ENCODE results near the gene SEPTIN2. TPM values are rescaled to one million over a fixed set of nuclear protein-coding genes. Genes with fewer than 3 reads are reported as not detected.

Gene SEPTIN2
- total RNA-seq, 4 donors from 2014 or later: 311 to 585 (median 373) TPM

DNA sequence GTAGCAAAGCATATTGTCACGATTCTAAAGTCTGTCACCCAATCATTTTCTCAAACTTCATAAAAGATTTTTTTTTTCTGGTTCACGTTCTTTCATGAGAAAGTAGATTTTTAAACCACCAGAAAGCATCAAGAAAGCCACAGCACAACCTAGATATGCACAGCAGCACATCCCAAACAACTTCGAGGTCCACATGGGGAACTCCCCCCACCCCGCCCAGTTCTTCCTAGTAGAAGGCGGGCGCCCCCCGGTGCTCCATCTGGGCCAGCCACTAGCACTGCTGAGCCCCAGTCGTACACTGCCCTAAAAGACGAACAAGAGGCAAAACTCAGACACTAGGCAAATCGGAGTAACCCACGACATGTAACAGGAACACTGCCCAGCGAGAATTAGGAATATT, 15.7 kb upstream of the SEPTIN2 start:
- no peak for TF ChIP-seq POLR2A (IDR thresholded peaks at IDR 0.05)
- TF ChIP-seq, protein P1, sequence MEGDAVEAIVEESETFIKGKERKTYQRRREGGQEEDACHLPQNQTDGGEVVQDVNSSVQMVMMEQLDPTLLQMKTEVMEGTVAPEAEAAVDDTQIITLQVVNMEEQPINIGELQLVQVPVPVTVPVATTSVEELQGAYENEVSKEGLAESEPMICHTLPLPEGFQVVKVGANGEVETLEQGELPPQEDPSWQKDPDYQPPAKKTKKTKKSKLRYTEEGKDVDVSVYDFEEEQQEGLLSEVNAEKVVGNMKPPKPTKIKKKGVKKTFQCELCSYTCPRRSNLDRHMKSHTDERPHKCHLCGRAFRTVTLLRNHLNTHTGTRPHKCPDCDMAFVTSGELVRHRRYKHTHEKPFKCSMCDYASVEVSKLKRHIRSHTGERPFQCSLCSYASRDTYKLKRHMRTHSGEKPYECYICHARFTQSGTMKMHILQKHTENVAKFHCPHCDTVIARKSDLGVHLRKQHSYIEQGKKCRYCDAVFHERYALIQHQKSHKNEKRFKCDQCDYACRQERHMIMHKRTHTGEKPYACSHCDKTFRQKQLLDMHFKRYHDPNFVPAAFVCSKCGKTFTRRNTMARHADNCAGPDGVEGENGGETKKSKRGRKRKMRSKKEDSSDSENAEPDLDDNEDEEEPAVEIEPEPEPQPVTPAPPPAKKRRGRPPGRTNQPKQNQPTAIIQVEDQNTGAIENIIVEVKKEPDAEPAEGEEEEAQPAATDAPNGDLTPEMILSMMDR (IDR thresholded peaks at IDR 0.05): no peak
- no peak for TF ChIP-seq EP300 (IDR thresholded peaks at IDR 0.05)
- peaks cover 0 to 43% (median 7%) of the 10 kb centered on the region in 4 donors for H3K4me1 ChIP-seq
- 75 to 77% methylated on average over 12 of the region's 12 CpGs for WGBS, 2 donors

DNA sequence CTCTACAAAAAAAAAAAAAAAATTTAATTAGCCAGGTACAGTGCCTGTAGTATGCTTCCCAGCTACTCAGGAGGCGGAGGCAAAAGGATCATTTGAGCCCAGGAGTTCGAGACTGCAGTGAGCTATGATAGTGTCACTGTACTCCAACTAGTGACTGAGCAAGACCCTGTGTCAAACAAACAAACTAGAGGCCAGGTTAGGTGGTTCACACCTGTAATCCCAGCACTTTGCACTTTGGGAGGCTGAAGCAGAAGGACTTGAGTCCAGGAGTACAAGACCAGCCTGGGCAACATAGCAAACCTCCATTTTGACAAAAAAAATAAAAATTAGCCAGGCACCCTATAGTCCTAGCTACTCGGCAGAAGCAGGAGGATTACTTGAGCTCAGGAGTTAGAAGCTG, 13.6 kb upstream of the SEPTIN2 start:
- Histone ChIP-seq H3K27me3 (no peaks in the 10 kb centered on the region), H3K4me3 (no peak overlapping the region), H3K4me1 (peaks cover 0 to 44% (median 7%) of the 10 kb centered on the region in 4 donors), H3K9me3 (no peaks in the 10 kb centered on the region), H3K27ac (no peak overlapping the region), H3K36me3 (peaks cover 0 to 6% (median 0%) of the 10 kb centered on the region in 3 donors)
- no peak for DNase-seq (ENCODE audit: low spot score in 2 of 2)
- WGBS, 2 donors: 89 to 91% methylated on average over 3 of the region's 3 CpGs
- TF ChIP-seq EP300 (IDR thresholded peaks at IDR 0.05) (no peak), POLR2A (IDR thresholded peaks at IDR 0.05) (no peak)
- TF ChIP-seq, protein P1 (IDR thresholded peaks at IDR 0.05): no peak

More for the DNA sequence above, 15.7 kb upstream of the SEPTIN2 start:
- no peak overlapping the region for H3K4me3 ChIP-seq
- H3K36me3 ChIP-seq: peaks cover 0 to 10% (median 0%) of the 10 kb centered on the region in 3 donors
- H3K27ac ChIP-seq: no peak overlapping the region
- no peaks in the 10 kb centered on the region for H3K9me3 ChIP-seq
- DNase-seq (ENCODE audit: low spot score in 2 of 2): no peak
- no peaks in the 10 kb centered on the region for H3K27me3 ChIP-seq

DNA sequence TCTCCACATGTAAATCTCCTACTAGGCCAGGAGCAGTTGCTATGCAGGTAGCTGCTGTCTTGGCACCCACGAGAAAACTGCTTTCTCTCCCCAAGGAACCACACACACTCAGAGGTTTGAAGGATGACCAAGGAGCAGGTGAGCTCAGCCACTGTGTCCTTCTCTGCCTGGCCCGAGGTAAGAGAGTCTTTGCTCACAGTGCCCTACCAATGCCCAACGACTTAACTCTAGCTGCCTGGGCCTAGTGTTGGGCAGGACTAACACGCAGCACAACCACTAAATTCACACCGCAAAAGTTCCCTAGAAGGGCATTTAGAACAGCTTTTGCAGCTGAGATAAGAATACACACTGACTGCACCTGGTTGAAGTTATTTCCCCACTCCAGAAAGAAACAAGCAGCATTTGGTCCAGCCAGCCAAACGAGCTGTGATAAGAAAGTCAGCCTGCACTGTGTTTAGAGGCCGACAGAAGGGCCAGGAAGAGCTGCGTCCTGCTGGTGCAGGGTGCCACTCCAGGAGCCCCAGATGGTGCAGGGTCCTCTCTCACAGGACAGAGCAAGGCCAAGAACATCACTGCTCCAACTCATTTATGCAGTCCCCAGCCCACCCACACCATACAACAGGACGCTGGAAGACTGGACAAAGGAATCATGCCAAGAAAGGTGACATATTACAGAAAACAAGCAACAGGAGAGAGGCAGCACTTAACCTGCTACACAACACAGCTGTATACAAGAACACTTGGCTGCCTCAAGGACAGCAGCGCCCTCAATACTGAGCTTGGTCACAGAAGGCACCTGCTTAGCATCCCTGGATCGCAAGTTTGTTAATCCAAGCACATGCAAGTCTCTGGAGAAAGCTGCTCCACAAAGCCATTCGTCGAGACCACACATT, 12.7 kb upstream of the SEPTIN2 start:
- H3K27me3 ChIP-seq: no peaks in the 10 kb centered on the region
- H3K4me1 ChIP-seq: peaks cover 0 to 46% (median 8%) of the 10 kb centered on the region in 4 donors
- no peak overlapping the region for H3K4me3 ChIP-seq
- H3K36me3 ChIP-seq: no peaks in the 10 kb centered on the region
- TF ChIP-seq, protein P1 (IDR thresholded peaks at IDR 0.05): no peak
- no peak for TF ChIP-seq EP300 (IDR thresholded peaks at IDR 0.05)
- TF ChIP-seq POLR2A (IDR thresholded peaks at IDR 0.05): no peak
- DNase-seq (ENCODE audit: low spot score in 2 of 2): no peak
- 77 to 78% methylated on average over 13 of the region's 13 CpGs for WGBS, 2 donors
- H3K27ac ChIP-seq: no peak overlapping the region
- no peaks in the 10 kb centered on the region for H3K9me3 ChIP-seq

DNA sequence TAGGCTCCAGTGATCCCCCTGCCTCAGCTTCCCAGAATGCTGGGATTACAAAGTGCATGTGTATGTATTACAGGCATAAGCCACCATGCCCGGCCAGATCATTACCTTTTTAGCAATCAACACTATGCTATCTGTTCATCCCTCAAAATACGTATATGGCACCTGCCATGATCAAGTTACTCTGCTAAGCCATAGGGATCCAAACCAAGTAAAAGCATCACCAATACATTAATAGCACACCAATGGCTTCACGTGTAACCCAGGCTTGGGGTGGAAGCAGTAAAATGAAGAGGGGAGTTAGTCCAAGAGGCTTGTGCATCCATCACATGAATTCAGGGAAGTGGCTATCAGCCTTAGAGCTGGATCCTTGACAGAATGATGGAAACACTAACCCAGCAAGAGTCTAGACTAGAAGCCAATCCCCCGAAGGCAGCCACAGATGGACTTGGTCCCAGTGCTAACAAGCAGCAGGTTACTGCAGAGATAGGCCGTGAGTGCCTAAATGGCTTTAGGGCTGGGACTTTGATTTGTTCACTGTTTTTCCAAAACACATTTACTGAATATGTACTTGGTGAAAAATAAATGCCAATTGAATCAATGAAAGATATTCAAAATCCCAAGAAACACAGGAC, 11.6 kb upstream of the SEPTIN2 start:
- no peaks in the 10 kb centered on the region for H3K9me3 ChIP-seq

More for the DNA sequence above, 11.6 kb upstream of the SEPTIN2 start:
- Histone ChIP-seq H3K27ac (no peak overlapping the region), H3K27me3 (no peaks in the 10 kb centered on the region), H3K4me3 (no peak overlapping the region), H3K36me3 (no peaks in the 10 kb centered on the region), H3K4me1 (peaks cover 0 to 56% (median 11%) of the 10 kb centered on the region in 4 donors)
- 77 to 81% methylated on average over 5 of the region's 5 CpGs for WGBS, 2 donors
- DNase-seq (ENCODE audit: low spot score in 2 of 2): no peak
- TF ChIP-seq EP300 (IDR thresholded peaks at IDR 0.05): no peak
- TF ChIP-seq, protein P1 (IDR thresholded peaks at IDR 0.05): no peak
- no peak for TF ChIP-seq POLR2A (IDR thresholded peaks at IDR 0.05)
